Caco-2 (cell line): ENCODE data around the gene DOCK10. TPM values are rescaled to one million over a fixed set of nuclear protein-coding genes. Genes with fewer than 3 reads are reported as not detected.

Source experiments
- BruUV-seq: library from RNA; stranded (reverse); fragments of 400-500 nt; replicated peaks from 2 replicates; lab custom pipeline; 2021; lab: Mats Ljungman, UMichigan
- CTCF ChIA-PET: fragments of 300-600 bp; sonication (Branson Sonifier 250); formaldehyde crosslinking; loops from one replicate; lab custom pipeline; 2022; ENCODE audit warnings: antibody characterized with exemption; lab: Charles Lee
- POLR2A ChIA-PET: fragments of 300-600 bp; sonication (Branson Sonifier 250); formaldehyde crosslinking; loops from one replicate; lab custom pipeline; 2022; ENCODE audit warnings: antibody characterized with exemption; lab: Charles Lee
- DNase-seq, 2 experiments: peaks; one replicate each; pipeline versions ENCODE4 v3.0.0 to v3.0.0-alpha.2; 2020 to 2022
- H3K27me3 ChIP-seq: replicated peaks from 2 replicates; pipeline ENCODE4 v1.6.0; 2011; ENCODE audit warnings: low read length; ENCODE audit not compliant: control insufficient read depth, insufficient read depth
- H3K36me3 ChIP-seq: 2 replicates; pipeline ENCODE4 v1.5.1; 2011; ENCODE audit warnings: low read length; ENCODE audit not compliant: control insufficient read depth, insufficient read depth
- H3K4me1 ChIP-seq: fragments of 250-450 bp; sonication (Bioruptor Pico); 2 replicates; pipeline ENCODE4 v1.5.1; 2020; ENCODE audit warnings: mild to moderate bottlenecking
- H3K4me3 ChIP-seq: 2 replicates; pipeline ENCODE4 v1.5.1; 2011; ENCODE audit warnings: low read depth, mild to moderate bottlenecking, control low read depth, low read length
- H3K9me3 ChIP-seq: fragments of 250-450 bp; sonication (Bioruptor Pico); 2 replicates; pipeline ENCODE4 v1.5.1; 2020; ENCODE audit warnings: mild to moderate bottlenecking, moderate library complexity
- H3K27ac Mint-ChIP-seq: one replicate; pipeline ENCODE4 v1.8.0; 2022; ENCODE audit warnings: mixed read lengths; ENCODE audit not compliant: unreplicated experiment
- H3K27me3 Mint-ChIP-seq: one replicate; pipeline ENCODE4 v1.8.0; 2022; ENCODE audit warnings: mixed read lengths; ENCODE audit not compliant: insufficient read depth, unreplicated experiment
- H3K36me3 Mint-ChIP-seq: one replicate; pipeline ENCODE4 v1.8.0; 2022; ENCODE audit warnings: mild to moderate bottlenecking, mixed read lengths; ENCODE audit not compliant: insufficient read depth, unreplicated experiment
- H3K4me1 Mint-ChIP-seq: one replicate; pipeline ENCODE4 v1.8.0; 2022; ENCODE audit warnings: low read depth, mixed read lengths; ENCODE audit not compliant: unreplicated experiment
- H3K4me3 Mint-ChIP-seq: one replicate; pipeline ENCODE4 v1.8.0; 2022; ENCODE audit warnings: mild to moderate bottlenecking, moderate library complexity, mixed read lengths; ENCODE audit not compliant: unreplicated experiment
- H3K9me3 Mint-ChIP-seq: one replicate; pipeline ENCODE4 v1.8.0; 2022; ENCODE audit warnings: mixed read lengths; ENCODE audit not compliant: unreplicated experiment
- intact Hi-C: fragments of 100-400 bp; cut with micrococcal nuclease; formaldehyde crosslinking; loops from one replicate; pipeline ENCODE4 v1.10.0; 2022; ENCODE audit not compliant: unreplicated experiment
- total RNA-seq: library from RNA; stranded (reverse); gene quantifications from 2 replicates; pipeline ENCODE4 v1.2.3, GENCODE V29; 2022
- TF ChIP-seq, protein P1 (sequence below), 2 experiments: fragments of 200-600 bp in 1 of 2; IDR thresholded peaks; 1 replicate in 1 of 2; 2 replicates in 1 of 2; pipeline versions ENCODE4 v1.5.1 to v1.8.0; 2011 to 2022; ENCODE audit warnings: antibody characterized with exemption in 1 of 2, control low read depth in 1 of 2, inconsistent platforms in 1 of 2, low read depth in 1 of 2, low read length in 1 of 2, mild to moderate bottlenecking in 1 of 2, moderate library complexity in 1 of 2; ENCODE audit not compliant: insufficient read depth in 1 of 2, severe bottlenecking in 1 of 2, unreplicated experiment in 1 of 2

Gene DOCK10
- total RNA-seq, 1 experiment from 2014 or later = not detected

DNA sequence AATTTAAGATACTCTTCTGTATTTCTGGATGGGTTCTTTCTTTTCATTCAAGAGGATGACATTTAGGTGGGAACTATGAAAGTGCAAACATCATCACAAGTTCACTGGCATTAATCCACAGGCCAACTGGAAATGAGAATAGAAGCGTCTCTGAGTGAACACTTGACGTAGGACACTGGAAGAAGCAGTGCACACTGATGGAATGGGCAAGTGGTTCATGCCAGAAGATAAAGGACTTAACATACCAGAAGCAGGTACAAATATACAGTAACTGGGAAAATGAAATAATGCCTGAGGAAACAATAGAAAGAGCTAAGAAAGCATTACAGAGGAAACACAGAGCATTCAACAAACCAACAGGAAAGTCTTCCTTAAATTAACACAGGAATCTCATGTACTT lies 205.2 kb downstream of the DOCK10 start:
- peaks cover 5% of the 10 kb centered on the region for H3K27me3 Mint-ChIP-seq
- TF ChIP-seq, protein P1, sequence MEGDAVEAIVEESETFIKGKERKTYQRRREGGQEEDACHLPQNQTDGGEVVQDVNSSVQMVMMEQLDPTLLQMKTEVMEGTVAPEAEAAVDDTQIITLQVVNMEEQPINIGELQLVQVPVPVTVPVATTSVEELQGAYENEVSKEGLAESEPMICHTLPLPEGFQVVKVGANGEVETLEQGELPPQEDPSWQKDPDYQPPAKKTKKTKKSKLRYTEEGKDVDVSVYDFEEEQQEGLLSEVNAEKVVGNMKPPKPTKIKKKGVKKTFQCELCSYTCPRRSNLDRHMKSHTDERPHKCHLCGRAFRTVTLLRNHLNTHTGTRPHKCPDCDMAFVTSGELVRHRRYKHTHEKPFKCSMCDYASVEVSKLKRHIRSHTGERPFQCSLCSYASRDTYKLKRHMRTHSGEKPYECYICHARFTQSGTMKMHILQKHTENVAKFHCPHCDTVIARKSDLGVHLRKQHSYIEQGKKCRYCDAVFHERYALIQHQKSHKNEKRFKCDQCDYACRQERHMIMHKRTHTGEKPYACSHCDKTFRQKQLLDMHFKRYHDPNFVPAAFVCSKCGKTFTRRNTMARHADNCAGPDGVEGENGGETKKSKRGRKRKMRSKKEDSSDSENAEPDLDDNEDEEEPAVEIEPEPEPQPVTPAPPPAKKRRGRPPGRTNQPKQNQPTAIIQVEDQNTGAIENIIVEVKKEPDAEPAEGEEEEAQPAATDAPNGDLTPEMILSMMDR (IDR thresholded peaks at IDR 0.05; ENCODE audit: insufficient read depth in 1 of 2, low read depth in 1 of 2, low read length in 1 of 2, severe bottlenecking in 1 of 2, unreplicated experiment in 1 of 2) = no peak
- Histone ChIP-seq H3K27me3 (no peaks in the 10 kb centered on the region), H3K4me3 (no peak overlapping the region), H3K4me1 (no peaks in the 10 kb centered on the region), H3K9me3 (no peaks in the 10 kb centered on the region), H3K36me3 (no peaks in the 10 kb centered on the region)
- no TSS peak for BruUV-seq
- H3K9me3 Mint-ChIP-seq = no peaks in the 10 kb centered on the region
- ChIA-PET POLR2A (no interaction called here), CTCF (no interaction called here)
- no peak overlapping the region for H3K27ac Mint-ChIP-seq
- H3K4me1 Mint-ChIP-seq = no peaks in the 10 kb centered on the region
- intact Hi-C loops = no loop called here
- no peak for DNase-seq
- no peaks in the 10 kb centered on the region for H3K36me3 Mint-ChIP-seq
- no peak overlapping the region for H3K4me3 Mint-ChIP-seq

DNA sequence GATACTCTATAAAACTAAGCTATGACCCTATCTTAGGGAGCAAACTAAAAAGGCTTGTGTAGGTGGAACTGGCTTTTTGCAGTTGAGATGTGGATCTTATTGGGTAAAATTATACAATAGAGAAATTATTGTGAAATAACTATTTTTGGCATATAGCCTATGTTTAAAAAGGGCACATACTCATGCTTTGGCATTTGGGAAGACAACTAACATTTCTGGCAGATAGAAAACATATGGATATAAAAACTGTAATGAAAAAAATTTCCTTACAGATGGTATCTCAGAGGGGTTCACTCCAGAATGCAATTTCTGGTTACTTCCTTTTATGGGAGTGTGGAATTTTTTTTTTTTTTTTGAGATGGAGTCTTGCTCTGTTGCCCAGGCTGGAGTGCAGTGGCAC lies 206.0 kb downstream of the DOCK10 start:
- Histone ChIP-seq H3K4me1 (no peaks in the 10 kb centered on the region), H3K27me3 (no peaks in the 10 kb centered on the region), H3K36me3 (no peaks in the 10 kb centered on the region), H3K4me3 (no peak overlapping the region), H3K9me3 (no peaks in the 10 kb centered on the region)
- Mint-ChIP-seq H3K9me3 (no peaks in the 10 kb centered on the region), H3K4me1 (no peaks in the 10 kb centered on the region), H3K4me3 (no peak overlapping the region), H3K36me3 (no peaks in the 10 kb centered on the region), H3K27ac (no peak overlapping the region), H3K27me3 (peaks cover 5% of the 10 kb centered on the region)
- BruUV-seq = no TSS peak
- POLR2A ChIA-PET = no interaction called here
- CTCF ChIA-PET = no interaction called here
- DNase-seq = no peak
- intact Hi-C loops = no loop called here
- TF ChIP-seq, protein P1 (IDR thresholded peaks at IDR 0.05; ENCODE audit: insufficient read depth in 1 of 2, low read depth in 1 of 2, low read length in 1 of 2, severe bottlenecking in 1 of 2, unreplicated experiment in 1 of 2) = no peak

DNA sequence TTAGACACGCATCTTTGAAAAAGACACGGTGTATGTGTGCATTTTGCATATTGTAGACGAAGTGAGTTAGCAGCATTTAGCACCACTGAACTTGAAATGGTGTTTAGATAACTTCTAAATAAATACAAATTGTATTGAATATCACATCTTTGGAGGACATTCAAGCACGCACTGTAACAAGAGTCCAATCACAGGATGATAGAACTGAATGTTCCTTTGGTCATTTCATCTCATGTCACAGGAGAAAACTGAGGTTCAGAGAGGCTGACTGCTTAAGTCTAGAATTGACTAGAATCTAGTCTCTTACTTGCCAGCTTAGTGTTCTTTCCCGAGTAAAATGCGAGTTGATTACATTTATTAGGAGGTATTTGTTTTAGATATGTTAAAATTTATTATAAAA lies 206.9 kb downstream of the DOCK10 start:
- TF ChIP-seq, protein P1 (IDR thresholded peaks at IDR 0.05; ENCODE audit: insufficient read depth in 1 of 2, low read depth in 1 of 2, low read length in 1 of 2, severe bottlenecking in 1 of 2, unreplicated experiment in 1 of 2) = no peak
- no peaks in the 10 kb centered on the region for H3K4me1 ChIP-seq

More for the DNA sequence above, 206.9 kb downstream of the DOCK10 start:
- Histone ChIP-seq H3K9me3 (no peaks in the 10 kb centered on the region), H3K36me3 (no peaks in the 10 kb centered on the region), H3K4me3 (no peak overlapping the region), H3K27me3 (no peaks in the 10 kb centered on the region)
- Mint-ChIP-seq H3K4me1 (no peaks in the 10 kb centered on the region), H3K36me3 (no peaks in the 10 kb centered on the region), H3K4me3 (no peak overlapping the region), H3K9me3 (no peaks in the 10 kb centered on the region), H3K27me3 (peaks cover 5% of the 10 kb centered on the region), H3K27ac (no peak overlapping the region)
- no TSS peak for BruUV-seq
- ChIA-PET POLR2A (no interaction called here), CTCF (no interaction called here)
- no peak for DNase-seq
- intact Hi-C loops = no loop called here
